Nephron progenitor cell (in vitro differentiated cells): ENCODE measurements around the gene ZFP62.
"Not testable (repeated sequence)": the region's sequence is repeated elsewhere in the genome, so short reads cannot be mapped to it uniquely, and the experiment has no call there.

Experiments
- DNase-seq: peaks from one replicate; pipeline ENCODE4 v3.0.0; 2021
- H3K27ac Mint-ChIP-seq: 2 replicates; pipeline ENCODE4 v1.8.0; 2021; ENCODE audit warnings: mild to moderate bottlenecking, moderate library complexity, mixed read lengths
- H3K27me3 Mint-ChIP-seq: 2 replicates; pipeline ENCODE4 v1.8.0; 2021; ENCODE audit warnings: mild to moderate bottlenecking, low read depth, mixed read lengths; ENCODE audit not compliant: poor library complexity
- H3K36me3 Mint-ChIP-seq: 2 replicates; pipeline ENCODE4 v1.8.0; 2021; ENCODE audit warnings: low read depth, mixed read lengths
- H3K4me1 Mint-ChIP-seq: 2 replicates; pipeline ENCODE4 v1.8.0; 2021; ENCODE audit warnings: mixed read lengths
- H3K4me3 Mint-ChIP-seq: 2 replicates; pipeline ENCODE4 v1.8.0; 2021; ENCODE audit warnings: mild to moderate bottlenecking, moderate library complexity, mixed read lengths
- H3K9me3 Mint-ChIP-seq: 2 replicates; pipeline ENCODE4 v1.8.0; 2021; ENCODE audit warnings: mild to moderate bottlenecking, moderate library complexity, mixed read lengths
- TF ChIP-seq, protein P1 (sequence below): fragments of 200-600 bp; sonication (generic); IDR thresholded peaks from 2 replicates; pipeline ENCODE4 v1.5.0; 2021; ENCODE audit warnings: antibody characterized with exemption

The ZFP62 gene

DNA sequence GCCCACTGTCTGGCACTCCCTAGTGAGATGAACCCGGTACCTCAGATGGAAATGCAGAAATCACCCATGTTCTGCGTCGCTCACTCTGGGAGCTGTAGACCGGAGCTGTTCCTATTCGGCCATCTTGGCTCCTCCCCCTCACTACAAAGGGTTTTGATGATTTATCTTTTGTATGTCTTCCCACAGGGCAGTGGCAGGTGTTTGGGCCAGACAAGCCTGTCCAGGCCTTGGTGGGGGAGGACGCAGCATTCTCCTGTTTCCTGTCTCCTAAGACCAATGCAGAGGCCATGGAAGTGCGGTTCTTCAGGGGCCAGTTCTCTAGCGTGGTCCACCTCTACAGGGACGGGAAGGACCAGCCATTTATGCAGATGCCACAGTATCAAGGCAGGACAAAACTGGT lies 47.3 kb upstream of the ZFP62 start:
- peaks cover 5% of the 10 kb centered on the region for H3K36me3 Mint-ChIP-seq
- TF ChIP-seq, protein P1, sequence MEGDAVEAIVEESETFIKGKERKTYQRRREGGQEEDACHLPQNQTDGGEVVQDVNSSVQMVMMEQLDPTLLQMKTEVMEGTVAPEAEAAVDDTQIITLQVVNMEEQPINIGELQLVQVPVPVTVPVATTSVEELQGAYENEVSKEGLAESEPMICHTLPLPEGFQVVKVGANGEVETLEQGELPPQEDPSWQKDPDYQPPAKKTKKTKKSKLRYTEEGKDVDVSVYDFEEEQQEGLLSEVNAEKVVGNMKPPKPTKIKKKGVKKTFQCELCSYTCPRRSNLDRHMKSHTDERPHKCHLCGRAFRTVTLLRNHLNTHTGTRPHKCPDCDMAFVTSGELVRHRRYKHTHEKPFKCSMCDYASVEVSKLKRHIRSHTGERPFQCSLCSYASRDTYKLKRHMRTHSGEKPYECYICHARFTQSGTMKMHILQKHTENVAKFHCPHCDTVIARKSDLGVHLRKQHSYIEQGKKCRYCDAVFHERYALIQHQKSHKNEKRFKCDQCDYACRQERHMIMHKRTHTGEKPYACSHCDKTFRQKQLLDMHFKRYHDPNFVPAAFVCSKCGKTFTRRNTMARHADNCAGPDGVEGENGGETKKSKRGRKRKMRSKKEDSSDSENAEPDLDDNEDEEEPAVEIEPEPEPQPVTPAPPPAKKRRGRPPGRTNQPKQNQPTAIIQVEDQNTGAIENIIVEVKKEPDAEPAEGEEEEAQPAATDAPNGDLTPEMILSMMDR, result no peak

DNA sequence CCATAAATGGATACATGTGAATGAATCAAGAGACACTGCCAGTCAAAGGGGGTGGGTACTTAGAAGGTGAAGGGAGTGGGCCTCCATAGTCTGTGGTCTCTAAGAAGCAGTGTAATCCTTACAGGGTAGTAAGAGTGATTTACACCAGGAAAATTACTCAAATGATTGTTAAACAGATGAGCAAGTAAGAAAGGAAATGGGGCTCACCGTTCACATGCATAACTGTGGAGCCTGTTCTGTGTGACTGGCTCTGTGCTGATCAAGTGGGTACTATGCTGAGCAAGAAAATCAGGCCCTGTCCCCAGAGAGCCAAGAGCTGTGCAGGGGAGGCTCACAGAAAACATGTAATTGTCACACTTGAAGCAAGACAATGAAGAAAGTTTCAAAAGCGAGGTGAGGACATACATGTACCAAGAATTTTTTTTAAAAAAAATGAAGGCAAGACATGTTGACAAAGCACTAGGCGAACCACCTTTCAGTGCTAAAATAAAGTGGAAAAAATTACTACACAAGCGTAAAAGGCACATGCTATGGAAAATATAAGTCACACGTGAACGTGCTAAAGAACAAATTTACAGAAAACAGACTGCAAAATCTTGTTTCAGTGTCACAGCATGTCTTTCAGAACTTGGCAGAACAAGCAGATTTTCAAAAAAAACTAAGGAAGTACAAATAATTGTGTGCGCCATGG lies 40.4 kb upstream of the ZFP62 start:
- Mint-ChIP-seq H3K4me3 (no peak overlapping the region), H3K9me3 (peaks cover 7% of the 10 kb centered on the region), H3K27me3 (peaks cover 17% of the 10 kb centered on the region), H3K4me1 (no peaks in the 10 kb centered on the region), H3K36me3 (no peaks in the 10 kb centered on the region), H3K27ac (no peak overlapping the region)
- TF ChIP-seq, protein P1, result no peak
- DNase-seq, result no peak

More for the DNA sequence above, 47.3 kb upstream of the ZFP62 start:
- H3K4me3 Mint-ChIP-seq, result no peak overlapping the region
- H3K27ac Mint-ChIP-seq, result peak overlapping the region; percentile 66
- peaks cover 15% of the 10 kb centered on the region for H3K4me1 Mint-ChIP-seq
- peaks cover 8% of the 10 kb centered on the region for H3K27me3 Mint-ChIP-seq
- peaks cover 26% of the 10 kb centered on the region for H3K9me3 Mint-ChIP-seq
- DNase-seq, result no peak

DNA sequence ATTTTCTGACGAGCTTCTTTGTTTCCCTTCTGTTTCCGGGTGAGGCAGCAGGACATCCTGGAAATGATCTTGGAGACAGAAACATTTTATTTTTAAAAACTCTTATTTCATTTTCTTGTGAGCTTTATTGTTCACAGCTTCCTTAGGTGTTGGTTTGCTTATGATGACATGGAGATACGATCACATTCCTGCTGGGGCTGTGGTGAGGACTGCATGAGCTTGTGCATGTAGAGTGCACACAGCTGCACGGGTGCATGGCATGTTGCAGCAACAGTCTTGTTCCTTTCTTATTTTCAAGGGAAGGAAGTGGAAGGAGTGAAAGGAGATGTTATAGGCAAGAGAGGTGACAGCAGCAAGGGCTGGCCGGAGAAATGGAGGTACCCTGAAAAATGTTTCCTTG lies 39.1 kb upstream of the ZFP62 start:
- no peaks in the 10 kb centered on the region for H3K4me1 Mint-ChIP-seq
- peaks cover 17% of the 10 kb centered on the region for H3K9me3 Mint-ChIP-seq
- no peak overlapping the region for H3K27ac Mint-ChIP-seq
- H3K4me3 Mint-ChIP-seq, result no peak overlapping the region
- H3K27me3 Mint-ChIP-seq, result peaks cover 17% of the 10 kb centered on the region
- TF ChIP-seq, protein P1, result no peak
- no peaks in the 10 kb centered on the region for H3K36me3 Mint-ChIP-seq
- DNase-seq, result no peak

GRCh38 chr5:180898621-180899246 lies 37.7 kb upstream of the ZFP62 start, which contains the start of gene BTNL8:
BTNL8 (plus strand) TSS chr5:180899159; CDS start chr5:180899311, 152 bp downstream.
- no peak for DNase-seq
- Mint-ChIP-seq H3K27ac (no peak within 1 kb of the TSS), H3K4me1 (no peaks in the 10 kb centered on the region), H3K36me3 (no peaks in the 10 kb centered on the region), H3K27me3 (peaks cover 20% of the 10 kb centered on the region), H3K4me3 (no peak within 1 kb of the TSS), H3K9me3 (peaks cover 31% of the 10 kb centered on the region)
- TF ChIP-seq, protein P1, result no peak

DNA sequence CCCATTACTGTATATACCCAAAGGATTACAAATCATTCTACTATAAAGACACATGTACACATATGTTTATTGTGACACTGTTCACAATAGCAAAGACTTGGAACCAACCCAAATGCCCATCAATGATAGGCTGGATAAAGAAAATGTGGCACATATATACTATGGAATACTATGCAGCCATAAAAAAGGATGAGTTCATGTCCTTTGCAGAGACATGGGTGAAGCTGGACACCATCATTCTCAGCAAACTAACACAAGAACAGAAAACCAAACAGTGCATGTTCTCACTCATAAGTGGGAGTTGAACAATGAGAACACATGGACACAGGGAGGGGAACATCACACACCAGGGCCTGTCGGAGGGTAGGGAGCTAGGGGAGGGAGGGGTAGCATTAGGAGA lies 34.3 kb upstream of the ZFP62 start:
- not testable (repeated sequence) for H3K4me1 Mint-ChIP-seq, H3K36me3 Mint-ChIP-seq, H3K4me3 Mint-ChIP-seq, DNase-seq, H3K27ac Mint-ChIP-seq
- Mint-ChIP-seq H3K9me3 (peaks cover 57% of the 10 kb centered on the region), H3K27me3 (peaks cover 44% of the 10 kb centered on the region)

DNA sequence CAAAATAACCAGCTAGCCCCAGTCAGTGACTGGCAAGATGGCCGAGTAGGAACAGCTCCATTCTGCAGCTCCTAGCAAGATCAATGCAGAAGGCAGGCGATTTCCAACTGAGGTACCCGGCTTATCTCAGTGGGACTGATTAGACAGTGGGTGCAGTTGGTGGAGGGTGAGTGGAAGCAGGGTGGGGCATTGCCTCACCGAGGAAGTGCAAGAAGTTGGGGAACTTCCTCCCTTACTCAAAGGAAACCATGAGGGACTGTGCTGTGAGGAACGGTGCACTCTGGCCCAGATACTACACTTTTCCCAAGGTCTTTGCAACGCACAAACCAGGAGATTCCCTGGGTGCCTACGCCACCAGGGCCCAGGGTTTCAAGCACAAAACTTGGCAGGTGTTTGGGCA lies 28.3 kb upstream of the ZFP62 start:
- no peak overlapping the region for H3K27ac Mint-ChIP-seq
- H3K27me3 Mint-ChIP-seq, result peaks cover 51% of the 10 kb centered on the region
- peaks cover 51% of the 10 kb centered on the region for H3K9me3 Mint-ChIP-seq

DNA sequence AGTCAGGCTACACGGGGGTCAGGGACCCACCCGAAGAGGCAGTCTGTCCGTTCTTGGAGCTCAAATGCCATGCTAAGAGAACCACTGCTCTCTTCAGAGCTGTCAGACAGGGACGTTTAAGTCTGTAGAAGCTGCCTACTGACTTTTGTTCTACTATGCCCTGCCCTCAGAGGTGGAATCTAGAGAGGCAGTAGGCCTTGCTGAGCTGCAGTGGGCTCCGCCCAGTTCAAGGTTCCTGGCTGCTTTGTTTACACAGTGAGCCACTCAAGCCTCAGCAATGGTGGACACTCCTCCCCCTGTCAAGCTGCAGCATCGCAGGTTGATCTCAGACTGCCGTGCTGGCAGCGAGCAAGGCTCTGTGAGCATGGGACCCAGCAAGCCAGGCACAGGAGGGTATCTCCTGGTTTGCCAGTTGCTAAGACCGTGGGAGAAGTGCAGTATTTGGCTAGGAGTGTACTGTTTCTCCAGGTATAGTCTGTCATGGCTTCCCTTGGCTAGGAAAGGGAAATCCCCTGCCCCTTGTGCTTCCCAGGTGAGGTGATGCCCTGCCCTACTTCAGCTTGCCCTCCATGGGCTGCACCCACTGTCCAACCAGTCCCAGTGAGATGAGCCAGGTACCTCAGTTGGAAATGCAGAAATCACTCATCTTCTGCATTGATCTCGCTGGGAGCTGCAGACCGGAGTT lies 24.9 kb upstream of the ZFP62 start:
- Mint-ChIP-seq H3K9me3 (peaks cover 51% of the 10 kb centered on the region), H3K27me3 (peaks cover 59% of the 10 kb centered on the region)
- not testable (repeated sequence) for H3K36me3 Mint-ChIP-seq, H3K27ac Mint-ChIP-seq, H3K4me3 Mint-ChIP-seq, H3K4me1 Mint-ChIP-seq
- peak; percentile 9 for DNase-seq

More for the DNA sequence above, 28.3 kb upstream of the ZFP62 start:
- no peak overlapping the region for H3K4me3 Mint-ChIP-seq
- no peak for DNase-seq
- H3K36me3 Mint-ChIP-seq, result no peaks in the 10 kb centered on the region
- TF ChIP-seq, protein P1, result no peak
- no peaks in the 10 kb centered on the region for H3K4me1 Mint-ChIP-seq
